Central memory CD8-positive, alpha-beta T cell (primary cell): ENCODE results near the gene WDR3.

Experiments
- ATAC-seq: fragments of 150-1000 bp; cut with Tn5 transposase; replicated peaks from 2 replicates; pipeline ENCODE4 v1.10.0; 2022; ENCODE audit warnings: mild to moderate bottlenecking, moderate FRiP score, moderate number of reproducible peaks; ENCODE audit not compliant: poor library complexity, severe bottlenecking; ENCODE audit errors: extremely low read depth
- DNase-seq, 2 donors: peaks; one replicate each; pipeline ENCODE4 v3.0.0; 2021; ENCODE audit warnings: low spot score in 2 of 2
- H3K27ac Mint-ChIP-seq: one replicate; pipeline ENCODE4 v1.8.0; 2022; ENCODE audit warnings: low read depth, mild to moderate bottlenecking, moderate library complexity, mixed read lengths
- H3K27me3 Mint-ChIP-seq: one replicate; pipeline ENCODE4 v1.8.0; 2022; ENCODE audit warnings: mixed read lengths
- H3K36me3 Mint-ChIP-seq: one replicate; pipeline ENCODE4 v1.8.0; 2022; ENCODE audit warnings: mild to moderate bottlenecking, moderate library complexity, mixed read lengths; ENCODE audit not compliant: insufficient read depth
- H3K4me1 Mint-ChIP-seq: one replicate; pipeline ENCODE4 v1.8.0; 2022; ENCODE audit warnings: mixed read lengths
- H3K4me3 Mint-ChIP-seq: one replicate; pipeline ENCODE4 v1.8.0; 2022; ENCODE audit warnings: mild to moderate bottlenecking, moderate library complexity, mixed read lengths
- H3K9me3 Mint-ChIP-seq: one replicate; pipeline ENCODE4 v1.8.0; 2022; ENCODE audit warnings: mixed read lengths

The WDR3 gene

DNA sequence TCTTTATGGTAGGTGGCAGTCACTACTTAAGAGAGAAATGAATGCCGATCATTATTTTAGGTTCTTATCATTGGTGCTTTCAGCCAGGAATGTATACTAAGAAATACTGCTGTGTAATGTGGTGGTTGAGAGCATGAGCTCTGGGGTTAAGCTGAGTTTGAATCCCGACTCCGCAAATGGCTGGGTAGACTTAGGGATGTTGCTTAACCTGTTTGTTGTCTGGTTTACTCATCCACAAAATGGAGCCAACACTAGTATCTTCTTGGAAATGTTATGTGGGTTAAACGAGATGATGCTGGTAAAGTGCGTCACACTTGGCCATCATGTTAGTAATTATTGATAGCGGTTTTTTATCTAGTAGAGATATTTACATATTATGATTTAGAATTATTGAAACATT is 83.8 kb downstream of the WDR3 start:
- DNase-seq (no peak), ATAC-seq (no peak)
- Mint-ChIP-seq H3K4me3 (no peak overlapping the region), H3K9me3 (no peaks in the 10 kb centered on the region), H3K4me1 (no peaks in the 10 kb centered on the region), H3K27me3 (peaks cover 61% of the 10 kb centered on the region), H3K27ac (no peak overlapping the region), H3K36me3 (no peaks in the 10 kb centered on the region)

DNA sequence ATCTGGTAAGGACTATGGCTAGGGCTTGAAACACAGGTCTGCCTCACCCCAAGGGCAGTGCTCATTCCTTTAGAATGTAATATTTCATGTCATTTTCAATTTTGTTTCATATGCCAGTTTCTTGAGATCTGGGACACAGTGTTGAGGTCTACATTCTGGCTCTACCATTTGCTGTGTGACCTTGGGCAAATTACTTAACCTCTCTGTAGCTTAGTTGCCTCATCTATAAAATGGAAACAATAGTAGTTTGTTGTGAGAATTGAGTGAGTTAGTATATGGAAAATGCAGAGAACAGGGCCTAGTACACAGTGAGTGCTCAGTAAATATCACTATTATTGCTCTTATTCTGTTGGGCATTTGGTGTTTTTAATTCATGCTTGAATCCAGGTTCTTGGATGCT is 84.4 kb downstream of the WDR3 start:
- Mint-ChIP-seq H3K4me1 (no peaks in the 10 kb centered on the region), H3K27me3 (peaks cover 61% of the 10 kb centered on the region), H3K9me3 (no peaks in the 10 kb centered on the region), H3K27ac (no peak overlapping the region), H3K4me3 (no peak overlapping the region), H3K36me3 (no peaks in the 10 kb centered on the region)
- no peak for ATAC-seq
- DNase-seq: no peak
